Natural killer cell treated with Interleukin-12 subunit alpha and Interleukin-12 subunit beta and Interleukin-15 and Interleukin-18, amount 100 ng/mL, for 72 hours (primary cell): ENCODE results near the gene GLB1L3. TPM values are rescaled to one million over a fixed set of nuclear protein-coding genes. Genes with fewer than 3 reads are reported as not detected.

ENCODE experiments used
- ATAC-seq, 2 donors: fragments of 150-1000 bp; cut with Tn5 transposase in 1 of 2; sonication (Bioruptor Pico), chemical (Tn5 transposase) in 1 of 2; 2 replicates each; pipeline ENCODE4 v1.10.0; 2021
- DNase-seq: peaks from one replicate; pipeline ENCODE4 v3.0.0; 2022; ENCODE audit warnings: low spot score
- H3K27ac Mint-ChIP-seq, 2 donors: 1 replicate in 1 of 2; 2 replicates in 1 of 2; pipeline ENCODE4 v1.8.0; 2022; ENCODE audit warnings: mixed read lengths in 2 of 2, mild to moderate bottlenecking in 1 of 2, moderate library complexity in 1 of 2
- H3K27me3 Mint-ChIP-seq, 2 donors: 1 replicate in 1 of 2; 2 replicates in 1 of 2; pipeline ENCODE4 v1.8.0; 2022; ENCODE audit warnings: mixed read lengths in 2 of 2
- H3K36me3 Mint-ChIP-seq: one replicate; pipeline ENCODE4 v1.8.0; 2022; ENCODE audit warnings: mixed read lengths
- H3K4me1 Mint-ChIP-seq, 2 donors: 1 replicate in 1 of 2; 2 replicates in 1 of 2; pipeline ENCODE4 v1.8.0; 2022; ENCODE audit warnings: low read depth in 2 of 2, mixed read lengths in 2 of 2, mild to moderate bottlenecking in 1 of 2
- H3K4me3 Mint-ChIP-seq: one replicate; pipeline ENCODE4 v1.8.0; 2022; ENCODE audit warnings: mixed read lengths
- H3K9me3 Mint-ChIP-seq: 2 replicates; pipeline ENCODE4 v1.8.0; 2022; ENCODE audit warnings: mixed read lengths
- total RNA-seq, 2 donors: library from RNA; stranded (reverse); gene quantifications; one replicate each; pipeline ENCODE4 v1.2.3, GENCODE V29; 2022

Gene GLB1L3
- total RNA-seq, 2 donors from 2014 or later: 1.9 TPM; not detected in 1

- Mint-ChIP-seq H3K27ac (peak overlapping the region in 1 of 2 donors; percentile 12), H3K36me3 (no peaks in the 10 kb centered on the region), H3K4me3 (no peak overlapping the region), H3K9me3 (no peaks in the 10 kb centered on the region), H3K4me1 (peaks cover 16 to 18% of the 10 kb centered on the region in 2 donors), H3K27me3 (peaks cover 0 to 14% of the 10 kb centered on the region in 2 donors)
- ATAC-seq: no peak
- no peak for DNase-seq
Observed at GRCh38 chr11:134355136-134355535, 79.0 kb downstream of the GLB1L3 start.

GRCh38 chr11:134355656-134356055 is 79.5 kb downstream of the GLB1L3 start:
- no peak for DNase-seq
- Mint-ChIP-seq H3K27ac (no peak overlapping the region), H3K27me3 (peaks cover 0 to 15% of the 10 kb centered on the region in 2 donors)

GRCh38 chr11:134356656-134357544 is 80.7 kb downstream of the GLB1L3 start:
- Mint-ChIP-seq H3K27ac (no peak overlapping the region), H3K4me1 (peaks cover 10% of the 10 kb centered on the region in 2 donors), H3K4me3 (no peak overlapping the region), H3K36me3 (no peaks in the 10 kb centered on the region), H3K27me3 (peaks cover 5 to 19% of the 10 kb centered on the region in 2 donors), H3K9me3 (no peaks in the 10 kb centered on the region)
- no peak for ATAC-seq
- no peak for DNase-seq

More at GRCh38 chr11:134355656-134356055, 79.5 kb downstream of the GLB1L3 start:
- Mint-ChIP-seq H3K9me3 (no peaks in the 10 kb centered on the region), H3K4me3 (no peak overlapping the region), H3K36me3 (no peaks in the 10 kb centered on the region), H3K4me1 (peaks cover 12 to 15% of the 10 kb centered on the region in 2 donors)
- no peak for ATAC-seq

- Mint-ChIP-seq H3K4me1 (peaks cover 10 to 12% of the 10 kb centered on the region in 2 donors), H3K27ac (no peak overlapping the region), H3K36me3 (no peaks in the 10 kb centered on the region), H3K9me3 (no peaks in the 10 kb centered on the region), H3K27me3 (peaks cover 9 to 21% of the 10 kb centered on the region in 2 donors), H3K4me3 (no peak overlapping the region)
- ATAC-seq: no peak
- DNase-seq: no peak
Observed at GRCh38 chr11:134357545-134357839, 81.3 kb downstream of the GLB1L3 start.

GRCh38 chr11:134358165-134358855 is 82.1 kb downstream of the GLB1L3 start:
- Mint-ChIP-seq H3K4me1 (peaks cover 10 to 12% of the 10 kb centered on the region in 2 donors), H3K27me3 (peaks cover 9 to 21% of the 10 kb centered on the region in 2 donors), H3K4me3 (no peak overlapping the region), H3K9me3 (no peaks in the 10 kb centered on the region), H3K27ac (no peak overlapping the region), H3K36me3 (no peaks in the 10 kb centered on the region)
- DNase-seq: no peak
- ATAC-seq: no peak

GRCh38 chr11:134358856-134359490 is 82.8 kb downstream of the GLB1L3 start:
- Mint-ChIP-seq H3K27me3 (peaks cover 9 to 21% of the 10 kb centered on the region in 2 donors), H3K9me3 (no peaks in the 10 kb centered on the region), H3K27ac (no peak overlapping the region), H3K4me1 (peaks cover 10 to 12% of the 10 kb centered on the region in 2 donors), H3K36me3 (no peaks in the 10 kb centered on the region), H3K4me3 (no peak overlapping the region)
- DNase-seq (no peak), ATAC-seq (no peak)

- Mint-ChIP-seq H3K27me3 (peaks cover 9 to 21% of the 10 kb centered on the region in 2 donors), H3K9me3 (no peaks in the 10 kb centered on the region), H3K27ac (peak overlapping the region in 1 of 2 donors; percentile 50), H3K36me3 (no peaks in the 10 kb centered on the region), H3K4me1 (peaks cover 10 to 12% of the 10 kb centered on the region in 2 donors), H3K4me3 (peak overlapping the region; percentile 15)
- DNase-seq (no peak), ATAC-seq (no peak)
Observed at GRCh38 chr11:134359646-134360045, 83.5 kb downstream of the GLB1L3 start.

GRCh38 chr11:134360050-134360835 is 84.1 kb downstream of the GLB1L3 start:
- Mint-ChIP-seq H3K36me3 (no peaks in the 10 kb centered on the region), H3K27ac (peak overlapping the region in 1 of 2 donors; percentile 50), H3K4me3 (peak overlapping the region; percentile 15), H3K9me3 (no peaks in the 10 kb centered on the region), H3K27me3 (peaks cover 9 to 16% of the 10 kb centered on the region in 2 donors), H3K4me1 (peaks cover 10 to 12% of the 10 kb centered on the region in 2 donors)
- DNase-seq (peak; percentile 79), ATAC-seq (peak; percentile 92)

GRCh38 chr11:134361661-134362060 is 85.5 kb downstream of the GLB1L3 start:
- no peaks in the 10 kb centered on the region for H3K9me3 Mint-ChIP-seq
- no peak overlapping the region for H3K27ac Mint-ChIP-seq
- DNase-seq (no peak), ATAC-seq (no peak)
- H3K27me3 Mint-ChIP-seq: peaks cover 9 to 13% of the 10 kb centered on the region in 2 donors
- peaks cover 10 to 12% of the 10 kb centered on the region in 2 donors for H3K4me1 Mint-ChIP-seq
- no peak overlapping the region for H3K4me3 Mint-ChIP-seq
- no peaks in the 10 kb centered on the region for H3K36me3 Mint-ChIP-seq

- H3K9me3 Mint-ChIP-seq: no peaks in the 10 kb centered on the region
- ATAC-seq (no peak), DNase-seq (no peak)
- peaks cover 9 to 13% of the 10 kb centered on the region in 2 donors for H3K27me3 Mint-ChIP-seq
- no peak overlapping the region for H3K4me3 Mint-ChIP-seq
- peaks cover 10 to 12% of the 10 kb centered on the region in 2 donors for H3K4me1 Mint-ChIP-seq
- no peaks in the 10 kb centered on the region for H3K36me3 Mint-ChIP-seq
- H3K27ac Mint-ChIP-seq: no peak overlapping the region
Observed at GRCh38 chr11:134362192-134362901, 86.2 kb downstream of the GLB1L3 start.

GRCh38 chr11:134363161-134363560 is 87.0 kb downstream of the GLB1L3 start:
- ATAC-seq: no peak
- Mint-ChIP-seq H3K4me1 (peaks cover 10 to 12% of the 10 kb centered on the region in 2 donors), H3K27ac (no peak overlapping the region), H3K9me3 (no peaks in the 10 kb centered on the region), H3K4me3 (no peak overlapping the region), H3K36me3 (no peaks in the 10 kb centered on the region), H3K27me3 (peaks cover 9 to 13% of the 10 kb centered on the region in 2 donors)
- no peak for DNase-seq

- no peak for DNase-seq
- no peaks in the 10 kb centered on the region for H3K9me3 Mint-ChIP-seq
- ATAC-seq: no peak
- H3K4me3 Mint-ChIP-seq: no peak overlapping the region
- H3K4me1 Mint-ChIP-seq: peaks cover 10 to 14% of the 10 kb centered on the region in 2 donors
- no peaks in the 10 kb centered on the region for H3K36me3 Mint-ChIP-seq
- no peak overlapping the region for H3K27ac Mint-ChIP-seq
- H3K27me3 Mint-ChIP-seq: peaks cover 9 to 13% of the 10 kb centered on the region in 2 donors
Observed at GRCh38 chr11:134363592-134363991, 87.4 kb downstream of the GLB1L3 start.
